Ovary (tissue), 9 donors: ENCODE data around the gene LSM11. TPM values are rescaled to one million over a fixed set of nuclear protein-coding genes. Genes with fewer than 3 reads are reported as not detected.

ENCODE experiments used
- DNase-seq, 5 donors: peaks; one replicate each; pipeline ENCODE4 v3.0.0-alpha.2; 2019 to 2020
- H3K27ac ChIP-seq, 2 donors: fragments of 200-600 bp; one replicate each; pipeline versions ENCODE4 v1.5.1 to v1.8.0; 2019 to 2022
- H3K27me3 ChIP-seq: fragments of 200-600 bp; one replicate; pipeline ENCODE4 v1.8.0; 2022
- H3K36me3 ChIP-seq: fragments of 200-600 bp; sonication (generic); one replicate; pipeline ENCODE4 v1.5.1; 2019
- H3K4me1 ChIP-seq: one replicate; pipeline ENCODE4 v1.8.1; 2013; ENCODE audit warnings: mild to moderate bottlenecking, moderate library complexity; ENCODE audit not compliant: insufficient read depth
- H3K4me3 ChIP-seq: fragments of 200-600 bp; sonication (generic); one replicate; pipeline ENCODE4 v1.5.1; 2017
- H3K9me3 ChIP-seq, 2 donors: fragments of 200-600 bp in 1 of 2; sonication (generic) in 1 of 2; one replicate each; pipeline versions ENCODE4 v1.5.1 to v1.8.1; 2013 to 2019; ENCODE audit warnings: mild to moderate bottlenecking in 1 of 2, moderate library complexity in 1 of 2
- CTCF ChIP-seq, 3 donors: fragments of 450-650 bp in 2 of 3; fragments of 200-600 bp in 1 of 3; IDR thresholded peaks; one replicate each; pipeline versions ENCODE4 v1.5.1 to v1.8.0; 2016 to 2022; ENCODE audit warnings: antibody characterized with exemption in 3 of 3, mild to moderate bottlenecking in 1 of 3
- EP300 ChIP-seq: sonication (generic); formaldehyde crosslinking; IDR thresholded peaks from one replicate; pipeline ENCODE4 v1.6.1; 2017; ENCODE audit warnings: antibody characterized with exemption
- POLR2A ChIP-seq: fragments of 450-650 bp; IDR thresholded peaks from one replicate; pipeline ENCODE4 v1.6.1; 2017; ENCODE audit warnings: antibody characterized with exemption, mild to moderate bottlenecking, moderate library complexity
- WGBS, 3 donors: extraction: QIAGEN DNeasy Blood & Tissue Kit in 1 of 3; methylation state at CpG; one replicate each; pipeline versions ENCODE4 v1.1.5 to v1.1.7; 2013 to 2017; 5-methylcytosine and 5-hydroxymethylcytosine counted together
- intact Hi-C, 4 donors: fragments of 100-400 bp; cut with DNase I; formaldehyde crosslinking; loops; one replicate each; pipeline versions ENCODE4 v1.11.0 to v1.15.1; 2022 to 2023
- polyA plus RNA-seq, 2 donors: library from polyadenylated mRNA; stranded (reverse); fragments of 200-250 nt in 1 of 2; fragments of 350-450 nt in 1 of 2; fragmentation: Illumina TruSeq in 1 of 2; extraction: RNeasy Lipid Tissue Mini Kit (QIAGEN cat#74804) in 1 of 2; gene quantifications; one replicate each; pipeline ENCODE4 v1.2.3, GENCODE V29; 2013 to 2014
- total RNA-seq, 7 donors: library from RNA; depleted of rRNA in 2 of 7; stranded (reverse); fragments of >200 nt in 2 of 7; fragmentation: NEBNext Ultra II Directional in 3 of 7; extraction: Animal tissue kit (Norgen Biotek cat#: 25700) in 3 of 7; gene quantifications; one replicate each; pipeline versions ENCODE4 v1.1.0 to v1.2.4, GENCODE V29; 2016 to 2023
- donor health status: DM: no; HTN: no; CAD: no; lungs with moderate emphysema.
- donor health status: DM: no; HTN: no; CAD: no.
- donor health status: Bipolar disorder and iron deficiency.
- donor health status: DM: yes; HTN: yes; CAD: no.
- donor health status: DM: no; HTN: no; CAD: no.
- donor health status: DM: yes; HTN: yes; CAD: no.

Gene LSM11
- total and polyA plus RNA-seq, 9 donors = 2.4 to 6.0 (median 5.1) TPM

GRCh38 chr5:157729858-157730257, 13.7 kb upstream of the LSM11 start:
- Histone ChIP-seq H3K4me1 (no peaks in the 10 kb centered on the region), H3K4me3 (no peak overlapping the region), H3K27ac (no peak overlapping the region), H3K27me3 (no peaks in the 10 kb centered on the region), H3K9me3 (no peaks in the 10 kb centered on the region), H3K36me3 (no peaks in the 10 kb centered on the region)
- intact Hi-C loops = no loop called here
- no peak for TF ChIP-seq POLR2A
- TF ChIP-seq EP300 = no peak
- TF ChIP-seq CTCF (IDR thresholded peaks at IDR 0.05) = no peak
- no peak for DNase-seq

GRCh38 chr5:157730900-157731271, 12.6 kb upstream of the LSM11 start:
- Histone ChIP-seq H3K4me3 (peak overlapping the region; percentile 77), H3K27ac (peak overlapping the region in 1 of 2 donors; percentile 97), H3K4me1 (no peaks in the 10 kb centered on the region), H3K9me3 (no peaks in the 10 kb centered on the region), H3K27me3 (no peaks in the 10 kb centered on the region), H3K36me3 (no peaks in the 10 kb centered on the region)
- intact Hi-C loops = no loop called here
- 17 to 19% (median 19%) methylated on average over 5 of the region's 5 CpGs for WGBS, 3 donors
- no peak for DNase-seq
- TF ChIP-seq CTCF (IDR thresholded peaks at IDR 0.05) (no peak), POLR2A (no peak), EP300 (no peak)

GRCh38 chr5:157731272-157732129, 12.0 kb upstream of the LSM11 start, which contains the start of gene THG1L:
TSS of gene THG1L (plus strand) at chr5:157731420. CDS start at chr5:157731441, 21 bp downstream.
- Histone ChIP-seq H3K4me1 (no peaks in the 10 kb centered on the region), H3K36me3 (no peaks in the 10 kb centered on the region), H3K27me3 (no peaks in the 10 kb centered on the region), H3K27ac (peak within 1 kb of the TSS; percentile 9 to 97), H3K9me3 (no peaks in the 10 kb centered on the region), H3K4me3 (peak within 1 kb of the TSS; percentile 77)
- intact Hi-C loops = no loop called here
- 0 to 1% (median 0%) methylated on average over 44 to 47 of the region's 47 CpGs for WGBS, 3 donors
- DNase-seq = peak; percentile 97 to 99 (median 98)
- peak; percentile 71 for TF ChIP-seq POLR2A
- no peak for TF ChIP-seq EP300

GRCh38 chr5:157732130-157732514, 11.4 kb upstream of the LSM11 start:
- WGBS, 3 donors = 72 to 86% (median 76%) methylated on average over 5 of the region's 5 CpGs
- Histone ChIP-seq H3K27me3 (no peaks in the 10 kb centered on the region), H3K27ac (no peak overlapping the region), H3K9me3 (no peaks in the 10 kb centered on the region), H3K36me3 (no peaks in the 10 kb centered on the region), H3K4me1 (no peaks in the 10 kb centered on the region), H3K4me3 (peak overlapping the region; percentile 77)
- intact Hi-C loops = no loop called here
- no peak for TF ChIP-seq POLR2A
- no peak for TF ChIP-seq CTCF (IDR thresholded peaks at IDR 0.05)
- TF ChIP-seq EP300 = no peak
- DNase-seq = no peak
